ENCODE results near the gene MLLT1.
"Not testable (repeated sequence)": the region's sequence is repeated elsewhere in the genome, so short reads cannot be mapped to it uniquely, and the experiment has no call there.

Gene MLLT1

GRCh38 chr19:6279931-6280591, at the start of gene MLLT1:
MLLT1 (minus strand) TSS chr19:6279975; CDS start chr19:6279784, 191 bp downstream.
- peak; percentile 100 for DNase-seq (ENCODE audit: low spot score)

GRCh38 chr19:6326815-6327214, 47.0 kb upstream of the MLLT1 start:
- no peak for TF ChIP-seq CTCF (IDR thresholded peaks at IDR 0.05; ENCODE audit: extremely low read depth, missing control alignments)
- DNase-seq (ENCODE audit: low spot score): no peak

More at GRCh38 chr19:6279931-6280591, at the start of gene MLLT1:
- peak; percentile 64 for TF ChIP-seq CTCF (IDR thresholded peaks at IDR 0.05; ENCODE audit: extremely low read depth, missing control alignments)

DNA sequence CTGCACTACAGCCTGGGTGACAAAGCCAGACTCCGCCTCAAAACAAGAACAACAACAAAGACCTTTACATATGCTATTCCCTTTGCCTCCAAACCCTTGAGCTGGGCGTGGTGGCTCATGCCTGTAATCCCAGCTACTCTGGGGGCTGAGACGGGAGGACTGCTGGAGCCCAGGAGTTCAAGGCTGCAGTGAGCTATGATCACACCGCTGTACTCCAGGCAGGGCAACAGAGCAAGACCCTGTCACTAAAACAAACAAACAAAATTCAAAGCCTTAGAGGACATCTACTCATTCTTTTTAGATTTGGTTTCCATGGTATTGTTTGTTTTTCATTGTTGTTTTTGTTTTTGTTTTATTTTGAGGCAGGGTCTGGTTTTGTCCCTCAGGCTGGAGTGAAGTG, 45.8 kb upstream of the MLLT1 start:
- no peak for TF ChIP-seq CTCF (IDR thresholded peaks at IDR 0.05; ENCODE audit: extremely low read depth, missing control alignments)

GRCh38 chr19:6324757-6325156, 45.0 kb upstream of the MLLT1 start:
- TF ChIP-seq CTCF (IDR thresholded peaks at IDR 0.05; ENCODE audit: extremely low read depth, missing control alignments): no peak
- DNase-seq (ENCODE audit: low spot score): no peak

More for the DNA sequence above, 45.8 kb upstream of the MLLT1 start:
- no peak for DNase-seq (ENCODE audit: low spot score)

DNA sequence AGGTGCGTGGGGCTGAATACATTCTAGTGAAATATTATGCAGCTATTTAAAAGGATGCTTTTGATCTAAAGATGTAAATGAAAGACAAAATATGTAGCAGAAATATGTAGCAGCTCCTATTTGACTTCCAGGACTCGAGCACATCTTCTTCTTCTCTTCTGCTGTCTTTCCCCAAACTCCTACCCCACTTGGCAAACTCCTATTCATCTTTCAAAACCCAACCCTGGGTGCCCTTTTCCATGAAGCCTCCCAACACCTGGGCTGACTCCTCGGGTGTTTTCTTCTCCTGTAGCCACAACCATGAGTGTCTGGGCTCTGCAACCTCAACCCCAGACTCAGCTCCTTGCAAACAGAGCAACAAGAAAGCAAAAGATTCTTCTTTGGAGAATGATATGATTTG, 42.5 kb upstream of the MLLT1 start:
- DNase-seq (ENCODE audit: low spot score): no peak
- no peak for TF ChIP-seq CTCF (IDR thresholded peaks at IDR 0.05; ENCODE audit: extremely low read depth, missing control alignments)

GRCh38 chr19:6319376-6319775, 39.6 kb upstream of the MLLT1 start:
- no peak for DNase-seq (ENCODE audit: low spot score)
- TF ChIP-seq CTCF (IDR thresholded peaks at IDR 0.05; ENCODE audit: extremely low read depth, missing control alignments): no peak

GRCh38 chr19:6318772-6319171, 39.0 kb upstream of the MLLT1 start:
- DNase-seq (ENCODE audit: low spot score): no peak

DNA sequence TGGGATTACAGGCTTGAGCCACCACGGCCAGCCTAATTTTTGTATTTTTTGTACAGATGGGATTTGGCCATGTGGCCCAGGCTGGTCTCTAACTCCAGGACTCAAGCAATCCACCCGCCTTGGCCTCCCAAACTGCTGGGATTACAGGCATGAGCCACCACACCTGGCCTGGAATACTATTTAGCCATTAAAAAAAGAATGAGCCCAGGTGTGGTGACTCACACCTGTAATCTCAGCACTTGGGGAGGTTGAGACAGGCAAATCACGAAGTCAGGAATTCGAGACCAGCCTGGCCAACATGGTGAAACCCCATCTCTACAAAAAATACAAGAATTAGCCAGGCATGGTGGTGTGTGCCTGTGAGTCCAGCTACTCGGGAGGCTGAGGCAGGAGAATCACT, 35.9 kb upstream of the MLLT1 start:
- DNase-seq (ENCODE audit: low spot score): not testable (repeated sequence)

More at GRCh38 chr19:6318772-6319171, 39.0 kb upstream of the MLLT1 start:
- TF ChIP-seq CTCF (IDR thresholded peaks at IDR 0.05; ENCODE audit: extremely low read depth, missing control alignments): no peak
